Ascending aorta (tissue), 2 donors: ENCODE results near the gene CEMIP. TPM values are rescaled to one million over a fixed set of nuclear protein-coding genes. Genes with fewer than 3 reads are reported as not detected.
A peak's percentile ranks its signal among the peaks of the same experiment; 100 is the strongest.
"Not testable (repeated sequence)": the region's sequence is repeated elsewhere in the genome, so short reads cannot be mapped to it uniquely, and the experiment has no call there.

ENCODE experiments used
- DNase-seq, 2 donors: peaks; one replicate each; pipeline ENCODE4 v3.0.0-alpha.2; 2019; ENCODE audit warnings: low spot score in 2 of 2
- H3K27ac ChIP-seq, 2 donors: fragments of 200-600 bp; sonication (generic); one replicate each; pipeline ENCODE4 v1.5.1; 2016 to 2017; ENCODE audit warnings: mild to moderate bottlenecking in 1 of 2
- H3K27me3 ChIP-seq: fragments of 200-600 bp; sonication (generic); one replicate; pipeline ENCODE4 v1.5.1; 2017
- H3K36me3 ChIP-seq, 2 donors: fragments of 200-600 bp; sonication (generic); one replicate each; pipeline ENCODE4 v1.5.1; 2016
- H3K4me1 ChIP-seq, 2 donors: fragments of 200-600 bp; sonication (generic); one replicate each; pipeline ENCODE4 v1.5.1; 2016 to 2017; ENCODE audit warnings: mild to moderate bottlenecking in 1 of 2
- H3K4me3 ChIP-seq, 2 donors: fragments of 200-600 bp; sonication (generic); one replicate each; pipeline ENCODE4 v1.5.1; 2016 to 2017; ENCODE audit warnings: mild to moderate bottlenecking in 1 of 2
- H3K9me3 ChIP-seq, 2 donors: fragments of 200-600 bp; sonication (generic); one replicate each; pipeline ENCODE4 v1.5.1; 2016
- intact Hi-C: fragments of 100-400 bp; cut with DNase I; formaldehyde crosslinking; loops from one replicate; pipeline ENCODE4 v1.15.1; 2023
- total RNA-seq: library from RNA; depleted of rRNA; stranded (reverse); fragments of >200 nt; gene quantifications from one replicate; pipeline ENCODE4 v1.1.0, GENCODE V29; 2016
- TF ChIP-seq, protein P1 (sequence below), 3 experiments: fragments of 200-600 bp in 2 of 3; fragments of 450-650 bp in 1 of 3; sonication (generic) in 2 of 3; IDR thresholded peaks; one replicate each; pipeline ENCODE4 v1.5.1; 2016 to 2019; ENCODE audit warnings: antibody characterized with exemption in 3 of 3, mild to moderate bottlenecking in 1 of 3, moderate library complexity in 1 of 3

The CEMIP gene
- total RNA-seq, 1 donor from 2014 or later = not detected

DNA sequence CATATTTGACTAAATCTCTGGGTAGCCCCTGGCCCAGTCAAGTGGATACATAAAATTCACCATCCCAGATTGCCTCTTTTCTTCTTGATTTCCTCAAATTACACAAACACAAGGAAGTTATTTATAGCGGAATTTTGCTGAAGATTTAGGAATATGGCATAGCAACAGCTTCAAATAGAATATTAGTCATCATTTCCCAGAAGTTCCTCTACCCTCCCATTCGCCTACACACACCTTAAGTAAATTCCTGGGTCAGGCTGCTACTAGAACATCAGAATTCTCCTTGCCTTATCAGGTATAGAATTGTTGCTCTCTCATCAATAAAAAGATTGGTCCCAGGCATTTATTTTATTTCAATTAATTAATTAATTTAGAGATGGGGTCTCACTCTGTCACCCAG lies 178.8 kb downstream of the CEMIP start:
- Histone ChIP-seq H3K4me3 (no peak overlapping the region), H3K4me1 (no peaks in the 10 kb centered on the region), H3K27ac (no peak overlapping the region), H3K27me3 (no peaks in the 10 kb centered on the region), H3K9me3 (no peaks in the 10 kb centered on the region), H3K36me3 (peaks cover 4 to 34% of the 10 kb centered on the region in 2 donors)
- intact Hi-C loops = no loop called here
- TF ChIP-seq, protein P1, sequence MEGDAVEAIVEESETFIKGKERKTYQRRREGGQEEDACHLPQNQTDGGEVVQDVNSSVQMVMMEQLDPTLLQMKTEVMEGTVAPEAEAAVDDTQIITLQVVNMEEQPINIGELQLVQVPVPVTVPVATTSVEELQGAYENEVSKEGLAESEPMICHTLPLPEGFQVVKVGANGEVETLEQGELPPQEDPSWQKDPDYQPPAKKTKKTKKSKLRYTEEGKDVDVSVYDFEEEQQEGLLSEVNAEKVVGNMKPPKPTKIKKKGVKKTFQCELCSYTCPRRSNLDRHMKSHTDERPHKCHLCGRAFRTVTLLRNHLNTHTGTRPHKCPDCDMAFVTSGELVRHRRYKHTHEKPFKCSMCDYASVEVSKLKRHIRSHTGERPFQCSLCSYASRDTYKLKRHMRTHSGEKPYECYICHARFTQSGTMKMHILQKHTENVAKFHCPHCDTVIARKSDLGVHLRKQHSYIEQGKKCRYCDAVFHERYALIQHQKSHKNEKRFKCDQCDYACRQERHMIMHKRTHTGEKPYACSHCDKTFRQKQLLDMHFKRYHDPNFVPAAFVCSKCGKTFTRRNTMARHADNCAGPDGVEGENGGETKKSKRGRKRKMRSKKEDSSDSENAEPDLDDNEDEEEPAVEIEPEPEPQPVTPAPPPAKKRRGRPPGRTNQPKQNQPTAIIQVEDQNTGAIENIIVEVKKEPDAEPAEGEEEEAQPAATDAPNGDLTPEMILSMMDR (IDR thresholded peaks at IDR 0.05) = no peak
- DNase-seq = peak in 1 of 2 donors; percentile 5

DNA sequence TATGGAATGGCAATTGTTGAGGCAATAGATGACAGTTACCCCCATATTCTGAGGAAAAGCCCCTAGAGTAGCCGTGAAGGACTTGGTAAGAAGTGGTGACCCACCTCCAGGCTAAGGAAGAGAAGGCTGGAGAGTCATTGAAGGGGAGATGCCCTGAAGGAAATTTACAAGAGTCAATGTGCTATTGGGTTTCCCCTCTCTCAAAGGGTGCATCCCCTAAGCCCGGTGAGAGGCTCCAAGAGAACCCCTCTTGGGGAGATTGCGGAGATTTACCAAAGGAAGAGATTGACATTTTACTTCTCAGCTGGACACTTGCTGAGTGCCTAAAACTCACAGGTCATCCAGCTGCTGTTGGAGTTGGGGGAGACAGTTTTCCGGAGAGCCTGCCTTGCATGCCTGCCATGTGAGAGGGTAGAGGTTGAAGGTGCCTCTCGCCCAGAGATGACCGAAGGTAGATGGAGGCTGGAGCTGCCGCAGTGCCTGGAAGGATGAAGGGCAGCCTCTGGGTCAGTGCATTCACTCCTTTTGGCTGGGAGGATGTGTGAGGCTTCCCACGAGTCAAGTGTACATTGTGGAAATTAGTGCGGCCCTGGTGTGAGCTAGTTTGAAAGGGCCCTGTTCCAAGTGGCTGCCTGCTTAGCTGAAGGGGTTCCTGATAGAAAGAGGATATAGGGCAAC lies 179.8 kb downstream of the CEMIP start:
- no peaks in the 10 kb centered on the region for H3K4me1 ChIP-seq
- no peak overlapping the region for H3K4me3 ChIP-seq
- H3K9me3 ChIP-seq = no peaks in the 10 kb centered on the region
- intact Hi-C loops = no loop called here
- peaks cover 4 to 28% of the 10 kb centered on the region in 2 donors for H3K36me3 ChIP-seq
- TF ChIP-seq, protein P1 (IDR thresholded peaks at IDR 0.05) = no peak
- H3K27ac ChIP-seq = no peak overlapping the region
- peak in 1 of 2 donors; percentile 13 for DNase-seq
- no peaks in the 10 kb centered on the region for H3K27me3 ChIP-seq

DNA sequence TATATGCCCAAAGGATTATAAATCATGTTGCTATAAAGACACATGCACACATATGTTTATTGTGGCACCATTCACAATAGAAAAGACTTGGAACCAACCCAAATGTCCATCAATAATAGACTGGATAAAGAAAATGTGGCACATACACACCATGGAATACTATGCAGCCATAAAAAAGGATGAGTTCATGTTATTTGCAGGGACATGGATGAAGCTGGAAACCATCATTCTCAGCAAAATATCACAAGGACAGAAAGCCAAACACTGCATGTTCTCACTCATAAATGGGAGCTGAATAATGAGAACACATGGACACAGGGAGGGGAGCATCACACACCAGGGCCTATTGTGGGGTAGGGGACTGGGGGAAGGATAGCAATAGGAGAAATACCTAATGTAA lies 186.3 kb downstream of the CEMIP start:
- DNase-seq, intact Hi-C loops, H3K4me1 ChIP-seq, H3K27me3 ChIP-seq, H3K27ac ChIP-seq, H3K9me3 ChIP-seq, H3K4me3 ChIP-seq: not testable (repeated sequence)
- H3K36me3 ChIP-seq = peaks cover 2 to 26% of the 10 kb centered on the region in 2 donors

DNA sequence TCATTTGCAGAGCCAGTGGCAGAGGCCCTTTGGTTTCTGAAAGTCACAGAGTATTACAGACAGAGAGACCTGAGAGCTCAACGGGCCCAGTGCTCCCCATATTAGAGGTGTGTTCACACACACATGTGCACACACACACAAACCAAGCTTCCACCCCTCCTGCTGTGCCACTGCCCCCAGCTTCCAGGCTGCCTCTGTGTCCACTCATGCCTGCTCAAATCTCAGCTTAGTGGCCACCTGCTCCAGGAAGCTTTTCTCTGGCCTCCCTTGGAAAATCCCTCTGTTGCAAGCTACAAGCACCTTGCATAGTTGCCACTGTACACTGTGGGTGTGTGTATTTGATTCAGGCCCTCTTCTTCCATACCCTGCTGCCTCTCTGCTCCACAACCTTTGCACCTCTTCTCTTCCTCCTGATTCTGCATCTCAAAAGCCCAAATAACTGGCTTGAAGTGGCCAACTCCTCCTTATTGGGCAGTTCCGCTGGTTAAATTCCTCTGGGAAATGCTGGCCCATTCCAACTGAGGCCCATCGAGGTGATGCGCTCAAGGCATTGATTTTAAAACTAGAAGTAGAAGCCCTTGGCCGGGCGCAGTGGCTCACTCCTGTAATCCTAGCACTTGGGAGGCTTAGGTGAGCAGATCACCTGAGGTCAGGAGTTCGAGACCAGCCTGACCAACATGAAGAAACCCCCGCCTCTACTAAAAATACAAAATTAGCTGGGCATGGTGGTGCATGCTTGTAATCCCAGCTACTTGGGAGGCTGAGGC lies 187.4 kb downstream of the CEMIP start:
- TF ChIP-seq, protein P1 (IDR thresholded peaks at IDR 0.05) = no peak
- Histone ChIP-seq H3K4me3 (no peak overlapping the region), H3K27ac (no peak overlapping the region), H3K36me3 (peaks cover 2 to 23% of the 10 kb centered on the region in 2 donors), H3K4me1 (no peaks in the 10 kb centered on the region), H3K27me3 (no peaks in the 10 kb centered on the region), H3K9me3 (peaks cover 0 to 4% of the 10 kb centered on the region in 2 donors)
- DNase-seq = peak in 1 of 2 donors; percentile 40
- intact Hi-C loops = no loop called here

DNA sequence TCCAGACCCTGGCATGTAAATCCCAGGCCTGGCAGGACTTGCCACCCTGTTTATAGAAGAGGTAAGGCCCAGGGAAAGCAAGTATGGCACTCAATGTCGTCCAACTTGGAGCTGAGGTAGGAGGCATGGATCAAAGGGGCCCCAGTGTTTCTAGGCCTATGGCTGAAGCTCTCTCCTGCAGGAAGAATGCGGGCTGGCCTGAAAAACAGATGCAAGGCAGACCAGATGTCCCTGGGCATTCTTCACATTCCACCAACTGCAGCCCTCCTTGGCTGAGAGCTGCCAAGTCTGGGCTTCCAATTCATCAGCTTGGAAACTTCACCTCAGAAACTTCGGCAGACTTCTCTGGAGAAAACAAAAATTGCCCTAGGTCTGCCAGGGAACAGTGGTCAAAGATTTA lies 188.3 kb downstream of the CEMIP start:
- intact Hi-C loops = no loop called here
- TF ChIP-seq, protein P1 (IDR thresholded peaks at IDR 0.05) = no peak
- H3K36me3 ChIP-seq = peaks cover 2 to 22% of the 10 kb centered on the region in 2 donors
- no peak overlapping the region for H3K4me3 ChIP-seq
- H3K27ac ChIP-seq = no peak overlapping the region
- H3K9me3 ChIP-seq = peaks cover 0 to 4% of the 10 kb centered on the region in 2 donors
- no peaks in the 10 kb centered on the region for H3K4me1 ChIP-seq
- no peaks in the 10 kb centered on the region for H3K27me3 ChIP-seq
- DNase-seq = peak in 1 of 2 donors; percentile 33

DNA sequence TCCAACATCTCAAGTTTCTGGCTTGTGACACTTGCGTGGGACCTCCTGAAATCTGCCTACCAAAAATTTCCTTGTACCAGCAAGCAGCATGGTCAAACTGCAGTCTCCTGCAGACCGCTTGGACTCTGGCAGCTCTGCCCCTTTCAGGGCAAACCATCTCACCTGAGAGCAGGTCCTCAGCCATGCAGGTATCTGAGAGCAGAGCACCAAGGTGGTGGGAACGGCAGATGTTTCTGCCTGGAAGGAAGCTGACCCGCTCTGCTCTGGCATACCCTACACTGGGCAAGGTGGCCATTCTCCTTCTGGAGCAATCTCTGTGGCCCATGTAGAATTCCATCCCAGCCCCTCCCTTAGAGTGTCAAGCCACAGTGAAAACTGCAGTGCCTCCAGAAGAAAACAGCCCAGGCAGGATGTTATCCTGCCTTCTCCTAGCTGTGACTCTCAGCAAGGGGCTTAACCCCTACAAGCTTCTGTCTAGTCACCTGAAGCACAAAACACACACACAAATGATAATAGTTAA lies 188.9 kb downstream of the CEMIP start:
- DNase-seq = peak in 1 of 2 donors; percentile 45
- no peaks in the 10 kb centered on the region for H3K4me1 ChIP-seq
- peaks cover 2 to 19% of the 10 kb centered on the region in 2 donors for H3K36me3 ChIP-seq
- intact Hi-C loops = loop anchor here (2.0 kb wide), 2 partner anchors 189 to 401 kb away; partner anchors contain the start of gene CEMIP
- H3K4me3 ChIP-seq = no peak overlapping the region
- H3K9me3 ChIP-seq = peaks cover 0 to 4% of the 10 kb centered on the region in 2 donors
- H3K27me3 ChIP-seq = no peaks in the 10 kb centered on the region
- no peak overlapping the region for H3K27ac ChIP-seq
- TF ChIP-seq, protein P1 (IDR thresholded peaks at IDR 0.05) = no peak
